A673 (cell line): Measurements from ENCODE around the gene RELT. TPM values are rescaled to one million over a fixed set of nuclear protein-coding genes. Genes with fewer than 3 reads are reported as not detected.

Experiments
- BruUV-seq: library from RNA; stranded (reverse); fragments of 400-500 nt; replicated peaks from 2 replicates; lab custom pipeline; 2021; lab: Mats Ljungman, UMichigan
- CTCF ChIA-PET: fragments of 300-600 bp; sonication (Branson Sonifier 250); formaldehyde crosslinking; loops from one replicate; lab custom pipeline; 2022; ENCODE audit warnings: antibody characterized with exemption; lab: Charles Lee
- POLR2A ChIA-PET: fragments of 300-600 bp; sonication (Branson Sonifier 250); formaldehyde crosslinking; loops from one replicate; lab custom pipeline; 2022; ENCODE audit warnings: antibody characterized with exemption; ENCODE audit not compliant: low non-redundant PET; lab: Charles Lee
- DNase-seq: peaks from one replicate; pipeline ENCODE4 v3.0.0-alpha.2; 2015; ENCODE audit warnings: low spot score
- H3K27ac ChIP-seq: fragments of 200-600 bp; sonication (generic); 2 replicates; pipeline ENCODE4 v1.5.1; 2016; ENCODE audit warnings: mixed run types, low read depth, mild to moderate bottlenecking, mixed read lengths, antibody characterized with exemption, low read length; ENCODE audit not compliant: poor library complexity, severe bottlenecking
- H3K27me3 ChIP-seq: fragments of 200-600 bp; sonication (generic); replicated peaks from 2 replicates; pipeline ENCODE4 v1.6.1; 2017; ENCODE audit warnings: mixed run types, low read depth, mild to moderate bottlenecking, mixed read lengths, antibody characterized with exemption, low read length; ENCODE audit not compliant: insufficient read depth, poor library complexity
- H3K36me3 ChIP-seq: fragments of 200-600 bp; sonication (generic); 2 replicates; pipeline ENCODE4 v1.6.1; 2016; ENCODE audit warnings: mixed run types, mild to moderate bottlenecking, mixed read lengths, antibody characterized with exemption, low read length; ENCODE audit not compliant: insufficient read depth, poor library complexity, severe bottlenecking
- H3K4me1 ChIP-seq: fragments of 200-600 bp; sonication (generic); 2 replicates; pipeline ENCODE4 v1.6.1; 2017; ENCODE audit warnings: mixed run types, mild to moderate bottlenecking, mixed read lengths, antibody characterized with exemption, low read length; ENCODE audit not compliant: insufficient read depth, poor library complexity, severe bottlenecking
- H3K4me3 ChIP-seq: fragments of 200-600 bp; sonication (generic); 2 replicates; pipeline ENCODE4 v1.5.1; 2016; ENCODE audit warnings: low read depth, mixed run types, mild to moderate bottlenecking, mixed read lengths, low read length; ENCODE audit not compliant: poor library complexity, severe bottlenecking
- H3K9me3 ChIP-seq: fragments of 200-600 bp; sonication (generic); 2 replicates; pipeline ENCODE4 v1.6.1; 2016; ENCODE audit warnings: mixed run types, low read depth, mild to moderate bottlenecking, mixed read lengths, antibody characterized with exemption, low read length; ENCODE audit not compliant: poor library complexity, severe bottlenecking
- CTCF ChIP-seq: fragments of 300-800, 200-600 bp; sonication (generic); conservative IDR thresholded peaks from 2 replicates; pipeline ENCODE4 v1.5.1; 2017; ENCODE audit warnings: low read depth, mild to moderate bottlenecking, antibody characterized with exemption, low read length, moderate library complexity, mixed read lengths
- EZH2 ChIP-seq: fragments of 200-600 bp; sonication (generic); IDR thresholded peaks from 2 replicates; pipeline ENCODE4 v1.6.1; 2017; ENCODE audit warnings: borderline replicate concordance, low read depth, mild to moderate bottlenecking, mixed read lengths, antibody characterized with exemption, low read length; ENCODE audit not compliant: poor library complexity, severe bottlenecking
- intact Hi-C: fragments of 100-400 bp; cut with micrococcal nuclease; formaldehyde crosslinking; loops from one replicate; pipeline ENCODE4 v1.10.0; 2022; ENCODE audit not compliant: unreplicated experiment
- total RNA-seq: library from RNA; stranded (reverse); gene quantifications from 2 replicates; pipeline ENCODE4 v1.2.3, GENCODE V29; 2021

The RELT gene
- total RNA-seq, 1 experiment from 2014 or later, result 20.9 TPM

DNA sequence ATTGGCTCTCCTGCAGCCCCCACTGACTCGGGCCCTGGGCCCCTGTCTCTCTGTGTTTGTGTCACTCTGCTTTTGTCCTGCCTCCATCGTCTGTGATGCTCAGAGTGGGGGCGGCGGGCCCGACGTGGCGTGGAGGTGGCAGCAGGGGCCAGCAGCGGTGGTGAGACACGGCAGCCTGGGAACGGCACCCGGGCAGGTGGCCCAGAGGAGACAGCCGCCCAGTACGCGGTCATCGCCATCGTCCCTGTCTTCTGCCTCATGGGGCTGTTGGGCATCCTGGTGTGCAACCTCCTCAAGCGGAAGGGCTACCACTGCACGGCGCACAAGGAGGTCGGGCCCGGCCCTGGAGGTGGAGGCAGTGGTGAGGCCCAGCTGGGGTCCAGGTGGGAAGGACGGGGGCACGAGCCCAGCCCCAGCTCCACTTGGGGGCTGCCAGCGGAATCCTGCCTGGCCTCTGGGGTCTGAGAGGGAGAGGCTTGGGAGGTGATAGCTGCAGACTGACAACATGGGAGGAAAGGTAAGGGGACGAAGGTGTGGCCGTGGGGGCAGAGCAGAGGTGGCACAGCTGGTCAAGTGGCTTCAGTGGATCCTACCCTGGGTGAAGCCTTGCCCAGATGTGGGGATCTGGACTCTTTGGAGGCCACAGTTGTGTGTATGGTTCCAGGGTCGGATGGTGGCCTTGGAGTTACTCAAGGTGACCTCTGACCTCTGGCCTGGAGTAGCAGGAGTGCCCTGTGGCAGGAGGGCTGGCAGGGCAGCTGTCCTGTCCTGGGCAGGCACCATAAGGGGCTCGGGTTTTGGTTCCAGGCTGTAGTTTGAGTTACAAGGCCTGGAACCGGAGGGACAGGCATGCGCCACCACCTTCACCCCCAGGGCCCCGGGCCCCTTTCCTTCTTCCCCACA lies 16.2 kb downstream of the RELT start:
- BruUV-seq, result no TSS peak
- H3K27me3 ChIP-seq, result no peaks in the 10 kb centered on the region
- POLR2A ChIA-PET, result no interaction called here
- no peak for TF ChIP-seq CTCF
- no peak for TF ChIP-seq EZH2
- DNase-seq, result no peak
- peaks cover 25% of the 10 kb centered on the region for H3K4me1 ChIP-seq
- intact Hi-C loops, result loop anchor here (1.0 kb wide), 2 partner anchors 41 to 85 kb away; no protein-coding TSS in a partner anchor
- CTCF ChIA-PET, result interaction anchor here (0.6 to 2.9 kb wide), 9 partner anchors 9 to 268 kb away, joined by 3 to 29 read pairs (median 7); partner anchors contain the start of gene ARHGEF17
- H3K4me3 ChIP-seq, result no peak overlapping the region
- peaks cover 4% of the 10 kb centered on the region for H3K36me3 ChIP-seq
- H3K9me3 ChIP-seq, result no peaks in the 10 kb centered on the region
- no peak overlapping the region for H3K27ac ChIP-seq

DNA sequence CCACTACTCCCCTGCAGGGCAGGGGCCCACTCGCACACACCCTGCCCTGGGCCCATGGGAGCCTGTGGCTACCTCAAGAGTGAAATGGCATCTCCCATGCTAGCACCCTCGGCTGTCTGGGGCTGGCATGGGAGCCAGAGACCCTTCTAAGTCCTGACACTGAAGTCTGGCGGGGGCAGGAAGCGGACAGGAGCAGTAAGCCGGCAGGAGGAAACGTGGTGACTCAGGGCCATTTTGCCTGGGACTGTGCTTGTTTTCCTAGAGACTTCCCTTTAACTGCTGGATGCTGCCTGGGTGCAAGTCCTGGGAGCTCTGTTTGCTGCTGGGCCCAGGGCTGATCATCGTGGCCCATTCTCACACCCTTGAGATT lies 16.8 kb downstream of the RELT start:
- H3K36me3 ChIP-seq, result peaks cover 4% of the 10 kb centered on the region
- no peak for DNase-seq
- H3K27ac ChIP-seq, result no peak overlapping the region
- H3K27me3 ChIP-seq, result no peaks in the 10 kb centered on the region
- no peaks in the 10 kb centered on the region for H3K9me3 ChIP-seq
- H3K4me3 ChIP-seq, result no peak overlapping the region
- POLR2A ChIA-PET, result no interaction called here
- peaks cover 19% of the 10 kb centered on the region for H3K4me1 ChIP-seq
- CTCF ChIA-PET, result interaction anchor here (0.6 to 2.9 kb wide), 13 partner anchors 8 to 268 kb away, joined by 3 to 29 read pairs (median 5); partner anchors contain the start of gene ARHGEF17
- BruUV-seq, result no TSS peak
- intact Hi-C loops, result loop anchor here (1.0 kb wide), 2 partner anchors 42 to 86 kb away; no protein-coding TSS in a partner anchor
- TF ChIP-seq EZH2 (no peak), CTCF (no peak)

DNA sequence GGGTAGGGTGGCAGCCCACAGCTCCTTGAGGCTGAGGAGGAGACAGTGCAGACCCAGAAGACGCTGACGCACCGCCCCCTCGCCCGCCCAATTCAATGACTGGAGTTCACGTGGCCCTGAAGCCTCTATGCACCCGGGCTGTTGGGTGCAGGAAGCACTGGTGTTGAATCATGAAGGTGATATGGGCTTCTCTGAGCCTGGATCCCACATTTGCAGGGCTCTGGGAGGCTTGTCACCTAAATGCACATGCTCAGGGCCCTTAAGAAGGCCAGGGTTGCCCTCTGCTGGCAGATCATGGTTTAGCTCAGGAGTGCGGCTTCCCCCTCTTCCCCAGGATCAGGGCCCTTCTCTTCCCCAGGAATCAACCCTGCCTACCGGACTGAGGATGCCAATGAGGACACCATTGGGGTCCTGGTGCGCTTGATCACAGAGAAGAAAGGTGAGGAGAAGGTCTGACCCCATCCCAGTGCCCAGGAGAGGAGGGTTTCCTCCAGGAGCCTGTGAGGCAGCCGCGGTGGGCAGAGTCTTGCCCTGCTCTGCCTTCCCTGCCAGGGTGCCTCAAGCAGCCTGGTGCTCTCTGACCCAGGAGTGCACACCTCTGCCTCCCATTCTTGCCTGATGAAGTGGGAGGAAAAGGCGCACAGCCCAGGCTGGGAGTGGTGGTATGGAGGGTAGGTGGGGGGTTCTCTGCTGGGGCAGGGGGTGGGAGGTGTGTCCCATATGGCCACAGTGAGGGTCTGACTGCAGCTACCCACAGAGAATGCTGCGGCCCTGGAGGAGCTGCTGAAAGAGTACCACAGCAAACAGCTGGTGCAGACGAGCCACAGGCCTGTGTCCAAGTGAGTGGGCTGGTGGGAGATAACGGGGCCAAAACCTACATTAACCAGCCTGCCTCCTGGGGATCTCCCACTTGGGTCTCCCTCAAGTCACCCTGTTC lies 17.5 kb downstream of the RELT start:
- Histone ChIP-seq H3K27me3 (no peaks in the 10 kb centered on the region), H3K4me3 (no peak overlapping the region), H3K9me3 (no peaks in the 10 kb centered on the region), H3K27ac (no peak overlapping the region), H3K4me1 (peaks cover 11% of the 10 kb centered on the region), H3K36me3 (peaks cover 4% of the 10 kb centered on the region)
- DNase-seq, result peak; percentile 88
- no TSS peak for BruUV-seq
- ChIA-PET CTCF (interaction anchor here (0.6 to 2.9 kb wide), 13 partner anchors 9 to 469 kb away, joined by 3 to 29 read pairs (median 5); partner anchors contain the start of gene ARHGEF17), POLR2A (no interaction called here)
- no peak for TF ChIP-seq EZH2
- peak; percentile 94 for TF ChIP-seq CTCF
- intact Hi-C loops, result loop anchor here (1.0 kb wide), 2 partner anchors 42 to 86 kb away; no protein-coding TSS in a partner anchor
